Activated naive CD4-positive, alpha-beta T cell treated with anti-CD3 and anti-CD28 coated beads, Interleukin-2, amount 50 U/mL, for 24 hours (primary cell): ENCODE measurements around the gene NPAS3.

ENCODE experiments used
- H3K27ac Mint-ChIP-seq: one replicate; pipeline ENCODE4 v1.8.0; 2021; ENCODE audit warnings: mild to moderate bottlenecking, mixed read lengths
- H3K27me3 Mint-ChIP-seq: one replicate; pipeline ENCODE4 v1.8.0; 2021; ENCODE audit warnings: mixed read lengths
- H3K36me3 Mint-ChIP-seq: one replicate; pipeline ENCODE4 v1.8.0; 2021; ENCODE audit warnings: mixed read lengths
- H3K4me1 Mint-ChIP-seq: one replicate; pipeline ENCODE4 v1.8.0; 2021; ENCODE audit warnings: mixed read lengths
- H3K4me3 Mint-ChIP-seq: one replicate; pipeline ENCODE4 v1.8.0; 2021; ENCODE audit warnings: mild to moderate bottlenecking, mixed read lengths
- H3K9me3 Mint-ChIP-seq: one replicate; pipeline ENCODE4 v1.8.0; 2021; ENCODE audit warnings: mixed read lengths

The NPAS3 gene

GRCh38 chr14:33693237-33693636 is 754.6 kb downstream of the NPAS3 start:
- no peaks in the 10 kb centered on the region for H3K27me3 Mint-ChIP-seq
- no peak overlapping the region for H3K27ac Mint-ChIP-seq
- no peaks in the 10 kb centered on the region for H3K9me3 Mint-ChIP-seq
- H3K4me3 Mint-ChIP-seq, result no peak overlapping the region
- no peaks in the 10 kb centered on the region for H3K36me3 Mint-ChIP-seq
- H3K4me1 Mint-ChIP-seq, result no peaks in the 10 kb centered on the region

GRCh38 chr14:33696165-33696564 is 757.5 kb downstream of the NPAS3 start:
- no peak overlapping the region for H3K27ac Mint-ChIP-seq
- H3K9me3 Mint-ChIP-seq, result no peaks in the 10 kb centered on the region
- no peaks in the 10 kb centered on the region for H3K4me1 Mint-ChIP-seq
- H3K4me3 Mint-ChIP-seq, result no peak overlapping the region
- H3K36me3 Mint-ChIP-seq, result no peaks in the 10 kb centered on the region
- no peaks in the 10 kb centered on the region for H3K27me3 Mint-ChIP-seq

GRCh38 chr14:33699300-33699983 is 760.8 kb downstream of the NPAS3 start:
- Mint-ChIP-seq H3K4me3 (no peak overlapping the region), H3K9me3 (no peaks in the 10 kb centered on the region), H3K36me3 (no peaks in the 10 kb centered on the region), H3K4me1 (no peaks in the 10 kb centered on the region), H3K27me3 (no peaks in the 10 kb centered on the region), H3K27ac (no peak overlapping the region)

GRCh38 chr14:33700052-33700451 is 761.4 kb downstream of the NPAS3 start:
- H3K4me1 Mint-ChIP-seq, result no peaks in the 10 kb centered on the region
- H3K9me3 Mint-ChIP-seq, result no peaks in the 10 kb centered on the region
- H3K27ac Mint-ChIP-seq, result no peak overlapping the region
- H3K27me3 Mint-ChIP-seq, result no peaks in the 10 kb centered on the region
- H3K4me3 Mint-ChIP-seq, result no peak overlapping the region
- H3K36me3 Mint-ChIP-seq, result no peaks in the 10 kb centered on the region

GRCh38 chr14:33702293-33702692 is 763.6 kb downstream of the NPAS3 start:
- Mint-ChIP-seq H3K4me3 (no peak overlapping the region), H3K36me3 (no peaks in the 10 kb centered on the region), H3K27ac (no peak overlapping the region), H3K4me1 (no peaks in the 10 kb centered on the region), H3K9me3 (no peaks in the 10 kb centered on the region), H3K27me3 (no peaks in the 10 kb centered on the region)

GRCh38 chr14:33704481-33704880 is 765.8 kb downstream of the NPAS3 start:
- Mint-ChIP-seq H3K27me3 (no peaks in the 10 kb centered on the region), H3K9me3 (no peaks in the 10 kb centered on the region), H3K27ac (no peak overlapping the region), H3K4me1 (no peaks in the 10 kb centered on the region), H3K4me3 (no peak overlapping the region), H3K36me3 (no peaks in the 10 kb centered on the region)

GRCh38 chr14:33705490-33705889 is 766.8 kb downstream of the NPAS3 start:
- Mint-ChIP-seq H3K27ac (no peak overlapping the region), H3K9me3 (no peaks in the 10 kb centered on the region), H3K36me3 (no peaks in the 10 kb centered on the region), H3K27me3 (no peaks in the 10 kb centered on the region), H3K4me3 (no peak overlapping the region), H3K4me1 (no peaks in the 10 kb centered on the region)

GRCh38 chr14:33707716-33708115 is 769.0 kb downstream of the NPAS3 start:
- H3K27ac Mint-ChIP-seq, result no peak overlapping the region

GRCh38 chr14:33709283-33709682 is 770.6 kb downstream of the NPAS3 start:
- H3K36me3 Mint-ChIP-seq, result no peaks in the 10 kb centered on the region
- H3K27me3 Mint-ChIP-seq, result no peaks in the 10 kb centered on the region
- no peak overlapping the region for H3K4me3 Mint-ChIP-seq
- no peaks in the 10 kb centered on the region for H3K9me3 Mint-ChIP-seq
- H3K27ac Mint-ChIP-seq, result no peak overlapping the region
- H3K4me1 Mint-ChIP-seq, result no peaks in the 10 kb centered on the region

More at GRCh38 chr14:33707716-33708115, 769.0 kb downstream of the NPAS3 start:
- H3K9me3 Mint-ChIP-seq, result no peaks in the 10 kb centered on the region
- no peaks in the 10 kb centered on the region for H3K4me1 Mint-ChIP-seq
- no peaks in the 10 kb centered on the region for H3K27me3 Mint-ChIP-seq
- H3K36me3 Mint-ChIP-seq, result no peaks in the 10 kb centered on the region
- no peak overlapping the region for H3K4me3 Mint-ChIP-seq

GRCh38 chr14:33709711-33710110 is 771.0 kb downstream of the NPAS3 start:
- Mint-ChIP-seq H3K4me1 (no peaks in the 10 kb centered on the region), H3K27me3 (no peaks in the 10 kb centered on the region), H3K36me3 (no peaks in the 10 kb centered on the region), H3K4me3 (no peak overlapping the region), H3K27ac (no peak overlapping the region), H3K9me3 (no peaks in the 10 kb centered on the region)

- no peaks in the 10 kb centered on the region for H3K9me3 Mint-ChIP-seq
- no peak overlapping the region for H3K4me3 Mint-ChIP-seq
- no peaks in the 10 kb centered on the region for H3K36me3 Mint-ChIP-seq
- no peaks in the 10 kb centered on the region for H3K27me3 Mint-ChIP-seq
- H3K27ac Mint-ChIP-seq, result no peak overlapping the region
- no peaks in the 10 kb centered on the region for H3K4me1 Mint-ChIP-seq
Measured at GRCh38 chr14:33710273-33710672, 771.6 kb downstream of the NPAS3 start.

GRCh38 chr14:33711194-33711593 is 772.5 kb downstream of the NPAS3 start:
- Mint-ChIP-seq H3K36me3 (no peaks in the 10 kb centered on the region), H3K27ac (no peak overlapping the region), H3K4me1 (no peaks in the 10 kb centered on the region), H3K4me3 (no peak overlapping the region), H3K9me3 (no peaks in the 10 kb centered on the region), H3K27me3 (no peaks in the 10 kb centered on the region)

- Mint-ChIP-seq H3K36me3 (no peaks in the 10 kb centered on the region), H3K27ac (no peak overlapping the region), H3K9me3 (no peaks in the 10 kb centered on the region), H3K4me3 (no peak overlapping the region), H3K4me1 (no peaks in the 10 kb centered on the region), H3K27me3 (no peaks in the 10 kb centered on the region)
Measured at GRCh38 chr14:33711811-33712216, 773.1 kb downstream of the NPAS3 start.

GRCh38 chr14:33714527-33715226 is 776.0 kb downstream of the NPAS3 start:
- Mint-ChIP-seq H3K4me3 (no peak overlapping the region), H3K27me3 (no peaks in the 10 kb centered on the region), H3K36me3 (no peaks in the 10 kb centered on the region), H3K27ac (no peak overlapping the region), H3K4me1 (no peaks in the 10 kb centered on the region), H3K9me3 (no peaks in the 10 kb centered on the region)

GRCh38 chr14:33715227-33715528 is 776.5 kb downstream of the NPAS3 start:
- Mint-ChIP-seq H3K36me3 (no peaks in the 10 kb centered on the region), H3K4me3 (no peak overlapping the region), H3K27ac (no peak overlapping the region), H3K9me3 (no peaks in the 10 kb centered on the region), H3K27me3 (no peaks in the 10 kb centered on the region), H3K4me1 (no peaks in the 10 kb centered on the region)

GRCh38 chr14:33716921-33717320 is 778.2 kb downstream of the NPAS3 start:
- Mint-ChIP-seq H3K27me3 (no peaks in the 10 kb centered on the region), H3K27ac (no peak overlapping the region), H3K36me3 (no peaks in the 10 kb centered on the region), H3K9me3 (no peaks in the 10 kb centered on the region), H3K4me1 (no peaks in the 10 kb centered on the region), H3K4me3 (no peak overlapping the region)

- no peaks in the 10 kb centered on the region for H3K36me3 Mint-ChIP-seq
- no peaks in the 10 kb centered on the region for H3K9me3 Mint-ChIP-seq
- no peak overlapping the region for H3K4me3 Mint-ChIP-seq
- no peaks in the 10 kb centered on the region for H3K27me3 Mint-ChIP-seq
- H3K4me1 Mint-ChIP-seq, result no peaks in the 10 kb centered on the region
- no peak overlapping the region for H3K27ac Mint-ChIP-seq
Measured at GRCh38 chr14:33717866-33718265, 779.2 kb downstream of the NPAS3 start.
